ENCODE results near the gene PPP1R10. TPM values are rescaled to one million over a fixed set of nuclear protein-coding genes. Genes with fewer than 3 reads are reported as not detected.

The PPP1R10 gene
- total RNA-seq, 1 donor from 2014 or later: 69.1 TPM

DNA sequence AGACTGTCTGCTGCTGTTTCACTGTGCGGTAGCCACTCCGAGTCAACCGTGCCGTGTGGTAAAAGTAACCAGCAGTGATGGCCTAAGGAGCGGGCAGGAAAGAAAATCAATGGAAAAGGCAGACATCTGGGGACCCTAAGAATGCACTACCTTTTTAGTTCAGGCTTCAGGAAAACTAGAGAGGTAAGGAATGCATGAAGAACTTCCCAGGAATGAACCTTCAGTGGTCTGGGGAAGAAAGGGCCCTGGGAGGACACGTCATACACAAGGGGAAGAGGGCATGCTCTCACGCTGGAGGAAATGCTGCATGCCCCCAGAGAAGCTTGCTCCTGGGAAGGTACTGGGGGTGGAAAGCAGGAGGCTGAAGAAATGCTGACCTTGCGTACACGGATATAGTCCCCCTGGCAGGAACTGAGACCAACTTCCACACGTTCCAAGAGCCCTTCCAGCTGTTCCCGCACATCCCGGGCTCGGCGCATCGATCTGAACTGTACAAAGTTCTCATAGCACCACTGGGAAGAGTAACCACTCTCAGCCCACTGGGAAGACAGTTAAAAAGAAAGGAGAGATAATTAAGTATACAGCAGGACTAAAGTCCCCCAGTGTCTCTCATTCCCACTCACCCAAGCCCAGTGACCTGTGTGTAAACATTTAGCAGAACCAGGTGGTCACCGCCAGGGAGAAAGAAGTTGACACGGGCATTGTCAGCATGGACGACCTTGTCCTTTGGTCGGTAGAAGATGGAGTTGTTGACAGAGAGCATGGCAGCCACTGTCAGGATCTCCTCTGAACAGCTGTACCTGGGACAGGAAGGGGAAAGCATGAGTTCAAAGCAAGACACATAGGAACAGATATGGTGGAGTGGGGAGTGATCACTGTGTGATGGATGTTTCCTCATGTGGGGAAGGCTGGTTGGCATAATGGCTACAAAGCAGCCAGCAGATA, 38.0 kb upstream of the PPP1R10 start:
- Histone ChIP-seq H3K9ac (ENCODE audit: low read length) (no peak overlapping the region), H3K27ac (ENCODE audit: low read depth, low read length) (peak overlapping the region; percentile 40), H3K9me3 (ENCODE audit: insufficient read depth, low read depth, low read length) (no peaks in the 10 kb centered on the region), H3K79me2 (ENCODE audit: insufficient read depth, low read length) (no peaks in the 10 kb centered on the region), H3K4me1 (ENCODE audit: insufficient read depth, low read length) (peaks cover 14% of the 10 kb centered on the region), H3K4me3 (ENCODE audit: insufficient read depth, low read depth, low read length) (no peak overlapping the region), H3K4me2 (ENCODE audit: low read length) (no peak overlapping the region), H2AFZ (ENCODE audit: low read depth, low read length) (no peak overlapping the region), H3K36me3 (ENCODE audit: insufficient read depth, low read length) (peaks cover 50% of the 10 kb centered on the region), H3K27me3 (ENCODE audit: insufficient read depth, low read length) (no peaks in the 10 kb centered on the region), H4K20me1 (ENCODE audit: insufficient read depth, low read length) (peaks cover 5% of the 10 kb centered on the region)
- Mint-ChIP-seq H3K4me1 (ENCODE audit: low read depth, unreplicated experiment) (peaks cover 33% of the 10 kb centered on the region), H3K27me3 (ENCODE audit: low read depth, unreplicated experiment) (no peaks in the 10 kb centered on the region), H3K36me3 (ENCODE audit: low read depth, unreplicated experiment) (peaks cover 36% of the 10 kb centered on the region), H3K9me3 (ENCODE audit: unreplicated experiment) (no peaks in the 10 kb centered on the region), H3K4me3 (ENCODE audit: unreplicated experiment) (peak overlapping the region; percentile 64), H3K27ac (ENCODE audit: unreplicated experiment) (peak overlapping the region; percentile 68)
- FAIRE-seq: no peak
- no peak for DNase-seq (ENCODE audit: low read depth)
- TF ChIP-seq CTCF (IDR thresholded peaks at IDR 0.05; ENCODE audit: insufficient read depth, low read depth, low read length) (no peak), EZH2 (IDR thresholded peaks at IDR 0.05; ENCODE audit: insufficient read depth, low read length) (no peak)

- peaks cover 6% of the 10 kb centered on the region for H3K4me1 ChIP-seq (ENCODE audit: insufficient read depth, low read length)
- no peaks in the 10 kb centered on the region for H3K9me3 ChIP-seq (ENCODE audit: insufficient read depth, low read depth, low read length)
- Mint-ChIP-seq H3K4me1 (ENCODE audit: low read depth, unreplicated experiment) (peaks cover 21% of the 10 kb centered on the region), H3K36me3 (ENCODE audit: low read depth, unreplicated experiment) (peaks cover 26% of the 10 kb centered on the region), H3K27ac (ENCODE audit: unreplicated experiment) (no peak overlapping the region), H3K9me3 (ENCODE audit: unreplicated experiment) (no peaks in the 10 kb centered on the region), H3K27me3 (ENCODE audit: low read depth, unreplicated experiment) (no peaks in the 10 kb centered on the region), H3K4me3 (ENCODE audit: unreplicated experiment) (peak overlapping the region; percentile 64)
- FAIRE-seq (no peak), DNase-seq (ENCODE audit: low read depth) (no peak)
- TF ChIP-seq CTCF (IDR thresholded peaks at IDR 0.05; ENCODE audit: insufficient read depth, low read depth, low read length): no peak
- no peak for TF ChIP-seq EZH2 (IDR thresholded peaks at IDR 0.05; ENCODE audit: insufficient read depth, low read length)
- H3K27ac ChIP-seq (ENCODE audit: low read depth, low read length): no peak overlapping the region
- H3K4me2 ChIP-seq (ENCODE audit: low read length): no peak overlapping the region
- peaks cover 3% of the 10 kb centered on the region for H4K20me1 ChIP-seq (ENCODE audit: insufficient read depth, low read length)
- peaks cover 37% of the 10 kb centered on the region for H3K36me3 ChIP-seq (ENCODE audit: insufficient read depth, low read length)
- H3K9ac ChIP-seq (ENCODE audit: low read length): no peak overlapping the region
- no peaks in the 10 kb centered on the region for H3K27me3 ChIP-seq (ENCODE audit: insufficient read depth, low read length)
- H2AFZ ChIP-seq (ENCODE audit: low read depth, low read length): no peak overlapping the region
- no peak overlapping the region for H3K4me3 ChIP-seq (ENCODE audit: insufficient read depth, low read depth, low read length)
- H3K79me2 ChIP-seq (ENCODE audit: insufficient read depth, low read length): peaks cover 13% of the 10 kb centered on the region
These were observed 34.1 kb upstream of the PPP1R10 start for GRCh38 chr6:30651143-30651542.

Data from astrocyte (in vitro differentiated cells and primary cell).